ENCODE data around the gene CYTH1. TPM values are rescaled to one million over a fixed set of nuclear protein-coding genes. Genes with fewer than 3 reads are reported as not detected.

Gene CYTH1
- total RNA-seq, 1 donor from 2014 or later: 25.0 TPM

DNA sequence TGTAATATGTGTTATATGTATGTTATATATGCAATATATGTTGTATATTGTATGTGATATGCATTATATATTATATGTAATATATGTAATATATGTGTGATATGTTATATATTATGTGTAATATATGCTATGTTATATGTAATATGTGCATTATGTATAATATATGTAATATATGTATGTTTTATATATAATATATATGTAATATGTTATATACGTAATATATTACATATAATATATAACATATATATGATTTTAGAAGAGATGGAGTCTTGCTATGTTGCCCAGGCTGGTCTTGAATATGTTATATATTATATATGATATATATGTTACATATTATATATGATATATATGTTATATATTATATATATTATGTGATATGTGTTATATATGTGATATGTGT, 139.4 kb downstream of the CYTH1 start:
- Mint-ChIP-seq H3K4me3 (ENCODE audit: unreplicated experiment) (no peak overlapping the region), H3K36me3 (ENCODE audit: low read depth, unreplicated experiment) (peaks cover 2% of the 10 kb centered on the region), H3K27me3 (ENCODE audit: low read depth, unreplicated experiment) (peaks cover 27% of the 10 kb centered on the region), H3K4me1 (ENCODE audit: low read depth, unreplicated experiment) (peaks cover 2% of the 10 kb centered on the region), H3K9me3 (ENCODE audit: unreplicated experiment) (no peaks in the 10 kb centered on the region), H3K27ac (ENCODE audit: unreplicated experiment) (no peak overlapping the region)
- no peak overlapping the region for H3K4me3 ChIP-seq (ENCODE audit: insufficient read depth, low read depth, low read length)
- H2AFZ ChIP-seq (ENCODE audit: low read depth, low read length): no peak overlapping the region
- no peaks in the 10 kb centered on the region for H4K20me1 ChIP-seq (ENCODE audit: insufficient read depth, low read length)
- H3K9ac ChIP-seq (ENCODE audit: low read length): no peak overlapping the region
- H3K79me2 ChIP-seq (ENCODE audit: insufficient read depth, low read length): no peaks in the 10 kb centered on the region
- no peak overlapping the region for H3K27ac ChIP-seq (ENCODE audit: low read depth, low read length)
- H3K9me3 ChIP-seq (ENCODE audit: insufficient read depth, low read depth, low read length): no peaks in the 10 kb centered on the region
- no peak overlapping the region for H3K4me2 ChIP-seq (ENCODE audit: low read length)
- peaks cover 2% of the 10 kb centered on the region for H3K27me3 ChIP-seq (ENCODE audit: insufficient read depth, low read length)
- no peak for DNase-seq (ENCODE audit: low read depth)
- no peak for FAIRE-seq
- no peaks in the 10 kb centered on the region for H3K36me3 ChIP-seq (ENCODE audit: insufficient read depth, low read length)
- TF ChIP-seq, protein P1, sequence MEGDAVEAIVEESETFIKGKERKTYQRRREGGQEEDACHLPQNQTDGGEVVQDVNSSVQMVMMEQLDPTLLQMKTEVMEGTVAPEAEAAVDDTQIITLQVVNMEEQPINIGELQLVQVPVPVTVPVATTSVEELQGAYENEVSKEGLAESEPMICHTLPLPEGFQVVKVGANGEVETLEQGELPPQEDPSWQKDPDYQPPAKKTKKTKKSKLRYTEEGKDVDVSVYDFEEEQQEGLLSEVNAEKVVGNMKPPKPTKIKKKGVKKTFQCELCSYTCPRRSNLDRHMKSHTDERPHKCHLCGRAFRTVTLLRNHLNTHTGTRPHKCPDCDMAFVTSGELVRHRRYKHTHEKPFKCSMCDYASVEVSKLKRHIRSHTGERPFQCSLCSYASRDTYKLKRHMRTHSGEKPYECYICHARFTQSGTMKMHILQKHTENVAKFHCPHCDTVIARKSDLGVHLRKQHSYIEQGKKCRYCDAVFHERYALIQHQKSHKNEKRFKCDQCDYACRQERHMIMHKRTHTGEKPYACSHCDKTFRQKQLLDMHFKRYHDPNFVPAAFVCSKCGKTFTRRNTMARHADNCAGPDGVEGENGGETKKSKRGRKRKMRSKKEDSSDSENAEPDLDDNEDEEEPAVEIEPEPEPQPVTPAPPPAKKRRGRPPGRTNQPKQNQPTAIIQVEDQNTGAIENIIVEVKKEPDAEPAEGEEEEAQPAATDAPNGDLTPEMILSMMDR (IDR thresholded peaks at IDR 0.05; ENCODE audit: insufficient read depth, low read depth, low read length): no peak
- TF ChIP-seq EZH2 (IDR thresholded peaks at IDR 0.05; ENCODE audit: insufficient read depth, low read length): no peak
- H3K4me1 ChIP-seq (ENCODE audit: insufficient read depth, low read length): no peaks in the 10 kb centered on the region

GRCh38 chr17:78641666-78642065, 140.4 kb downstream of the CYTH1 start:
- no peak for FAIRE-seq
- peaks cover 28% of the 10 kb centered on the region for H3K27me3 Mint-ChIP-seq (ENCODE audit: low read depth, unreplicated experiment)

GRCh38 chr17:78641243-78641642, 140.8 kb downstream of the CYTH1 start:
- Mint-ChIP-seq H3K4me3 (ENCODE audit: unreplicated experiment) (no peak overlapping the region), H3K27me3 (ENCODE audit: low read depth, unreplicated experiment) (peaks cover 28% of the 10 kb centered on the region), H3K9me3 (ENCODE audit: unreplicated experiment) (no peaks in the 10 kb centered on the region), H3K36me3 (ENCODE audit: low read depth, unreplicated experiment) (peaks cover 2% of the 10 kb centered on the region), H3K4me1 (ENCODE audit: low read depth, unreplicated experiment) (peaks cover 2% of the 10 kb centered on the region), H3K27ac (ENCODE audit: unreplicated experiment) (no peak overlapping the region)
- Histone ChIP-seq H3K9me3 (ENCODE audit: insufficient read depth, low read depth, low read length) (no peaks in the 10 kb centered on the region), H2AFZ (ENCODE audit: low read depth, low read length) (no peak overlapping the region), H4K20me1 (ENCODE audit: insufficient read depth, low read length) (no peaks in the 10 kb centered on the region), H3K27ac (ENCODE audit: low read depth, low read length) (no peak overlapping the region), H3K27me3 (ENCODE audit: insufficient read depth, low read length) (peaks cover 2% of the 10 kb centered on the region), H3K79me2 (ENCODE audit: insufficient read depth, low read length) (no peaks in the 10 kb centered on the region), H3K36me3 (ENCODE audit: insufficient read depth, low read length) (no peaks in the 10 kb centered on the region), H3K4me2 (ENCODE audit: low read length) (no peak overlapping the region), H3K4me3 (ENCODE audit: insufficient read depth, low read depth, low read length) (no peak overlapping the region), H3K4me1 (ENCODE audit: insufficient read depth, low read length) (no peaks in the 10 kb centered on the region), H3K9ac (ENCODE audit: low read length) (no peak overlapping the region)
- TF ChIP-seq EZH2 (IDR thresholded peaks at IDR 0.05; ENCODE audit: insufficient read depth, low read length): no peak
- TF ChIP-seq, protein P1 (IDR thresholded peaks at IDR 0.05; ENCODE audit: insufficient read depth, low read depth, low read length): no peak
- DNase-seq (ENCODE audit: low read depth): no peak
- no peak for FAIRE-seq

More at GRCh38 chr17:78641666-78642065, 140.4 kb downstream of the CYTH1 start:
- no peak for TF ChIP-seq EZH2 (IDR thresholded peaks at IDR 0.05; ENCODE audit: insufficient read depth, low read length)
- TF ChIP-seq, protein P1 (IDR thresholded peaks at IDR 0.05; ENCODE audit: insufficient read depth, low read depth, low read length): no peak
- H3K4me3 ChIP-seq (ENCODE audit: insufficient read depth, low read depth, low read length): no peak overlapping the region
- Mint-ChIP-seq H3K4me3 (ENCODE audit: unreplicated experiment) (no peak overlapping the region), H3K36me3 (ENCODE audit: low read depth, unreplicated experiment) (peaks cover 2% of the 10 kb centered on the region), H3K27ac (ENCODE audit: unreplicated experiment) (no peak overlapping the region), H3K4me1 (ENCODE audit: low read depth, unreplicated experiment) (peaks cover 2% of the 10 kb centered on the region), H3K9me3 (ENCODE audit: unreplicated experiment) (no peaks in the 10 kb centered on the region)
- no peaks in the 10 kb centered on the region for H3K9me3 ChIP-seq (ENCODE audit: insufficient read depth, low read depth, low read length)
- no peak overlapping the region for H2AFZ ChIP-seq (ENCODE audit: low read depth, low read length)
- H3K79me2 ChIP-seq (ENCODE audit: insufficient read depth, low read length): no peaks in the 10 kb centered on the region
- DNase-seq (ENCODE audit: low read depth): no peak
- no peak overlapping the region for H3K9ac ChIP-seq (ENCODE audit: low read length)
- H3K36me3 ChIP-seq (ENCODE audit: insufficient read depth, low read length): no peaks in the 10 kb centered on the region
- no peaks in the 10 kb centered on the region for H4K20me1 ChIP-seq (ENCODE audit: insufficient read depth, low read length)
- no peaks in the 10 kb centered on the region for H3K4me1 ChIP-seq (ENCODE audit: insufficient read depth, low read length)
- H3K27ac ChIP-seq (ENCODE audit: low read depth, low read length): no peak overlapping the region
- peaks cover 2% of the 10 kb centered on the region for H3K27me3 ChIP-seq (ENCODE audit: insufficient read depth, low read length)
- no peak overlapping the region for H3K4me2 ChIP-seq (ENCODE audit: low read length)

All from astrocyte (in vitro differentiated cells and primary cell).